CD8-positive, alpha-beta memory T cell (primary cell): ENCODE results near the gene KRTAP24-1. TPM values are rescaled to one million over a fixed set of nuclear protein-coding genes. Genes with fewer than 3 reads are reported as not detected.

Source experiments
- CTCF ChIA-PET: fragments of 350-600 bp; sonication (Branson Sonifier 250); formaldehyde crosslinking; loops from one replicate; lab custom pipeline; 2021; ENCODE audit warnings: antibody characterized with exemption; lab: Charles Lee
- POLR2A ChIA-PET: fragments of 350-600 bp; sonication (Branson Sonifier 250); formaldehyde crosslinking; loops from one replicate; lab custom pipeline; 2021; ENCODE audit warnings: antibody characterized with exemption; lab: Charles Lee
- DNase-seq, 5 donors: peaks; one replicate each; pipeline versions ENCODE4 v3.0.0 to v3.0.0-alpha.2; 2020 to 2022; ENCODE audit warnings: mixed read lengths in 1 of 5
- H3K27ac ChIP-seq: one replicate; pipeline ENCODE4 v1.7.0; 2013; ENCODE audit warnings: low read depth, mild to moderate bottlenecking, low read length, moderate library complexity
- H3K27me3 ChIP-seq: 2 replicates; pipeline ENCODE4 v1.7.0; 2013; ENCODE audit warnings: low read length, mild to moderate bottlenecking; ENCODE audit not compliant: insufficient read depth, poor library complexity, severe bottlenecking
- H3K36me3 ChIP-seq: 2 replicates; pipeline ENCODE4 v1.7.0; 2013; ENCODE audit warnings: mild to moderate bottlenecking, low read length, moderate library complexity; ENCODE audit not compliant: insufficient read depth
- H3K4me1 ChIP-seq: 2 replicates; pipeline ENCODE4 v1.7.0; 2013; ENCODE audit warnings: mild to moderate bottlenecking, low read length, moderate library complexity; ENCODE audit not compliant: insufficient read depth
- H3K4me3 ChIP-seq: 2 replicates; pipeline ENCODE4 v1.7.0; 2013; ENCODE audit warnings: mild to moderate bottlenecking, low read length
- H3K9me3 ChIP-seq: 2 replicates; pipeline ENCODE4 v1.7.0; 2013; ENCODE audit warnings: mild to moderate bottlenecking, low read length
- H3K27ac Mint-ChIP-seq, 8 donors: one replicate each; pipeline ENCODE4 v1.8.0; 2020 to 2021; ENCODE audit warnings: mixed read lengths in 8 of 8, mild to moderate bottlenecking in 6 of 8, inconsistent platforms in 3 of 8, moderate library complexity in 3 of 8
- H3K27me3 Mint-ChIP-seq, 2 donors: one replicate each; pipeline ENCODE4 v1.8.0; 2020 to 2021; ENCODE audit warnings: mixed read lengths in 2 of 2, mild to moderate bottlenecking in 1 of 2, moderate library complexity in 1 of 2
- H3K36me3 Mint-ChIP-seq, 3 donors: one replicate each; pipeline ENCODE4 v1.8.0; 2020 to 2021; ENCODE audit warnings: mixed read lengths in 3 of 3, inconsistent platforms in 1 of 3, mild to moderate bottlenecking in 1 of 3
- H3K4me1 Mint-ChIP-seq, 3 donors: one replicate each; pipeline ENCODE4 v1.8.0; 2020 to 2021; ENCODE audit warnings: mixed read lengths in 3 of 3, inconsistent platforms in 1 of 3, mild to moderate bottlenecking in 1 of 3
- H3K4me3 Mint-ChIP-seq, 7 donors: one replicate each; pipeline ENCODE4 v1.8.0; 2020 to 2021; ENCODE audit warnings: mixed read lengths in 7 of 7, mild to moderate bottlenecking in 6 of 7, moderate library complexity in 4 of 7, inconsistent platforms in 2 of 7
- H3K9me3 Mint-ChIP-seq, 5 donors: one replicate each; pipeline ENCODE4 v1.8.0; 2020 to 2022; ENCODE audit warnings: mixed read lengths in 5 of 5, mild to moderate bottlenecking in 3 of 5, moderate library complexity in 2 of 5, inconsistent platforms in 1 of 5
- polyA plus RNA-seq: library from polyadenylated mRNA; unstranded; fragments of 300-500 nt; fragmentation: Illumina TruSeq; gene quantifications from one replicate; pipeline ENCODE4 v1.2.3, GENCODE V29; 2021
- total RNA-seq, 2 experiments: library from RNA; stranded (reverse); gene quantifications; one replicate each; pipeline ENCODE4 v1.2.3, GENCODE V29; 2021

The KRTAP24-1 gene, protein sequence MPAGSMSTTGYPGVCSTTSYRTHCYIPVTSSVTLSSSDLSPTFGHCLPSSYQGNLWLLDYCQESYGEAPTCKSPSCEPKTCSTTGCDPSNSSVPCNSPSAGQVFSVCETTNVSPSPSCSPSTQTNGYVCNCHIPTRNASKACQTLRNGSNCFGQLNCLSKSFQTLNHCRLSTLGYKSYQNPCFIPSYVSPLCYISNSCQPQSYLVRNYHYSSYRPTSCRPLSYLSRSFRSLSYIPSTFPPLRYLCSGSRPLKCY
- total RNA-seq, result not detected
- not detected for polyA plus RNA-seq

DNA sequence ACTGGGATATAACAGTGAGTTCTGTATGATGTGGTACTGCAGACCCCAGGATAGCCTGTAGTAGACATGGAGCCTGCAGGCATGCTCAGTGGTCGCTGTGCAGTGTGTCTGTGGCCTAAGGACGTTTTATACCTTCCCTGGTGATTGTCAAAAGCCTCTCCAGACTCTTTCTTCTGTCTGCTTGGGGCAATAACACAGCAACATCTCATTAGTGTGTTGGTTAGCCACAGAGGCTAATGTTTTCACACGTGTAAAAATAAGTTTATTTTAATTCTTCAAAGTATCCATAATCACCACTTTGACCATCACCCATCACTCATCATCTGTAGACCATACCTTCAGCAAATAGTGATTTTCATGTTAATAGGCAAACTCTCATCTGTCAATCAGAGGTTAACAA, at the start of gene KRTAP24-1:
KRTAP24-1 (minus strand) TSS at position 101 of the 400 bp plus-strand sequence; CDS start at position 83, 18 bp downstream.
- Mint-ChIP-seq H3K9me3 (peaks cover 0 to 2% (median 0%) of the 10 kb centered on the region in 5 donors), H3K4me3 (no peak within 1 kb of the TSS), H3K4me1 (no peaks in the 10 kb centered on the region), H3K36me3 (no peaks in the 10 kb centered on the region), H3K27me3 (no peaks in the 10 kb centered on the region), H3K27ac (peak within 1 kb of the TSS in 1 of 8 donors; percentile 78)
- DNase-seq, result no peak
- Histone ChIP-seq H3K4me1 (no peaks in the 10 kb centered on the region), H3K9me3 (no peaks in the 10 kb centered on the region), H3K27ac (no peak within 1 kb of the TSS), H3K4me3 (no peak within 1 kb of the TSS), H3K27me3 (no peaks in the 10 kb centered on the region), H3K36me3 (no peaks in the 10 kb centered on the region)
- POLR2A ChIA-PET, result no interaction called here
- CTCF ChIA-PET, result no interaction called here

DNA sequence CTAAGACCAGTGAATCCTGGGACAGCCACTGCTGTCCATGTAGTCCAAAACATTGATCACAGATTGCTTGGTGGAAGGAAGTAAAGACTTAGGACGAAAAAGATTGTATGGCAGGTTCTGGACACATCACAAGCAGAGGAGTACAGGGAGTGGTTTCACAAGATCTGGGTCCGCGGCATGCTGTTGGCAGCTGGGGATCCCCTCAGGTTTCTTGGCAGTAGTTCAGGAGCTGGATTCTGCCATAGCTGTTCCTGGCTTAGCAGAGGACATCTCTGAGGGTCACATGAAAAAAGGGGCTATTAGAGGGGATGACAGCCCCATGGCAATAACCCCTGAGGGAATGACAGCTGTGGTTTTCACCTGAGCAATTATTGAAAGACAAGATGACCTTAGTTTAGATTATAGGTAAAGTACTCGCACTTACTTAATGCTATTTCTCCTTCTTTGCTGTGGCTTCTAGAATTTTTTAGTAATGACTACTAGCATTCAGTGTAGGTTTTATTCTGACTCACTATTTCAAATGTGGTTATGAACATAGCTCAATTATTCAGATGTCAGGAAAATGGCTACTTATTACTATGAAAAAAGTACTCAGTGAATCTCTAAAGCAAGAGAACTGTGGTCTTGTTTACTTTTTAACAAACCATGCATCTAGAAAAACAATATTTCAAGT, 46.6 kb upstream of the KRTAP24-1 start:
- CTCF ChIA-PET, result no interaction called here
- POLR2A ChIA-PET, result no interaction called here
- H3K4me3 Mint-ChIP-seq, result no peak overlapping the region

GRCh38 chr21:30326390-30326789, 43.6 kb upstream of the KRTAP24-1 start:
- Mint-ChIP-seq H3K27ac (no peak overlapping the region), H3K27me3 (no peaks in the 10 kb centered on the region), H3K9me3 (peaks cover 3 to 20% (median 10%) of the 10 kb centered on the region in 5 donors), H3K4me3 (no peak overlapping the region), H3K36me3 (no peaks in the 10 kb centered on the region), H3K4me1 (no peaks in the 10 kb centered on the region)
- POLR2A ChIA-PET, result no interaction called here
- Histone ChIP-seq H3K27me3 (no peaks in the 10 kb centered on the region), H3K27ac (no peak overlapping the region), H3K9me3 (no peaks in the 10 kb centered on the region), H3K4me3 (no peak overlapping the region), H3K36me3 (no peaks in the 10 kb centered on the region), H3K4me1 (no peaks in the 10 kb centered on the region)
- DNase-seq, result no peak
- CTCF ChIA-PET, result no interaction called here

More for the DNA sequence above, 46.6 kb upstream of the KRTAP24-1 start:
- DNase-seq, result no peak
- H3K36me3 ChIP-seq, result no peaks in the 10 kb centered on the region
- no peaks in the 10 kb centered on the region for H3K36me3 Mint-ChIP-seq
- H3K4me1 ChIP-seq, result no peaks in the 10 kb centered on the region
- H3K27ac ChIP-seq, result no peak overlapping the region
- no peaks in the 10 kb centered on the region for H3K27me3 Mint-ChIP-seq
- no peaks in the 10 kb centered on the region for H3K27me3 ChIP-seq
- no peaks in the 10 kb centered on the region for H3K9me3 ChIP-seq
- no peak overlapping the region for H3K27ac Mint-ChIP-seq
- H3K4me1 Mint-ChIP-seq, result no peaks in the 10 kb centered on the region
- H3K4me3 ChIP-seq, result no peak overlapping the region
- H3K9me3 Mint-ChIP-seq, result peaks cover 3 to 15% (median 9%) of the 10 kb centered on the region in 5 donors

GRCh38 chr21:30320215-30320614, 37.5 kb upstream of the KRTAP24-1 start, which contains the start of gene KRTAP26-1:
KRTAP26-1 (minus strand) TSS chr21:30320315; CDS start chr21:30320035, 280 bp downstream.
- no peaks in the 10 kb centered on the region for H3K4me1 ChIP-seq
- Mint-ChIP-seq H3K27me3 (no peaks in the 10 kb centered on the region), H3K9me3 (peaks cover 2 to 16% (median 8%) of the 10 kb centered on the region in 5 donors), H3K36me3 (no peaks in the 10 kb centered on the region), H3K4me1 (no peaks in the 10 kb centered on the region), H3K27ac (no peak within 1 kb of the TSS), H3K4me3 (peak within 1 kb of the TSS in 1 of 7 donors; percentile 23)
- no peaks in the 10 kb centered on the region for H3K9me3 ChIP-seq
- H3K4me3 ChIP-seq, result no peak within 1 kb of the TSS
- CTCF ChIA-PET, result no interaction called here
- no peak within 1 kb of the TSS for H3K27ac ChIP-seq
- no peaks in the 10 kb centered on the region for H3K27me3 ChIP-seq
- no peak for DNase-seq
- no peaks in the 10 kb centered on the region for H3K36me3 ChIP-seq
- POLR2A ChIA-PET, result no interaction called here

DNA sequence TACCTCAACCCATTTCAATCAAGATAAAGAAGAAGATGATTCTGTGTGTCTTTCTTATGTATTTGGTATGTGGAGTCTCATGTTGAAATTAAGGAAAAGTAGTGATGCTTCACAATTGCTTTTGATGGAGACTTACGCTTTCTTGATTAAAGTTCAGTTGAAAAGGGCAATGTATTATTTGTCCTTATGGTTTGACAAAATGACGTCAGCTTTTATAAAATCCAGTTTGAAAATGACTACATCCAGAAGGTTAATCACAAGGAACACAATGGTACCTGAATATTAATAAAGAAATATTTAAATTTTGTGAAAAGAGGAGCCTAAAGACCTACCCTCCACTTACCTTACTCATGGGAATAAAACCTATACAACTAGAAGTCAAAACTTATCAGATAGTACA, 33.0 kb upstream of the KRTAP24-1 start:
- no peaks in the 10 kb centered on the region for H3K27me3 Mint-ChIP-seq
- H3K36me3 Mint-ChIP-seq, result no peaks in the 10 kb centered on the region
- no peak overlapping the region for H3K27ac Mint-ChIP-seq
- ChIA-PET POLR2A (no interaction called here), CTCF (no interaction called here)
- no peaks in the 10 kb centered on the region for H3K27me3 ChIP-seq
- no peak overlapping the region for H3K4me3 Mint-ChIP-seq
- H3K4me1 Mint-ChIP-seq, result no peaks in the 10 kb centered on the region
- H3K4me1 ChIP-seq, result no peaks in the 10 kb centered on the region
- H3K4me3 ChIP-seq, result no peak overlapping the region
- DNase-seq, result no peak
- no peaks in the 10 kb centered on the region for H3K36me3 ChIP-seq
- no peaks in the 10 kb centered on the region for H3K9me3 ChIP-seq
- H3K9me3 Mint-ChIP-seq, result peaks cover 2 to 9% (median 4%) of the 10 kb centered on the region in 5 donors
- H3K27ac ChIP-seq, result no peak overlapping the region

DNA sequence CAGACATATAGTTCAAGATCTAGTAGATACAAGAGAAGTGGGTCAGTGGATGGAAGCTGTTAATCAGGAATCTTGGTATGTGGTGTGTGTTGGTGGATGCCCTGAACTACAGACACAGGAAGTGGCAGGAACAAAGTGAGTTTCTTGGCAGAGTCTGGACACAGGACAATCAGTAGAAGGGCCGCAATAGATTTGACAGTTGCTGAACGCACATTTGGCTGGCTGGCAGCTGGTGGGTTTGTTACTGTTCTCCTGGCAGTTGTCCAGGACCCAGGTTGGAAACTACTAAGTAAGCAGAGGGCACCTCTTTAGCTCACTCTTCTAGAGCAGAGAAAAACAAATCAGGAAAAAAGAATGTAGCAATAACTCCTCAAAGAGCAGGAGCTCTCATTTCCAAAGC, 24.1 kb upstream of the KRTAP24-1 start:
- no peak overlapping the region for H3K27ac Mint-ChIP-seq
- H3K36me3 ChIP-seq, result no peaks in the 10 kb centered on the region
- no peaks in the 10 kb centered on the region for H3K27me3 ChIP-seq
- POLR2A ChIA-PET, result no interaction called here
- H3K4me3 ChIP-seq, result no peak overlapping the region
- H3K4me1 ChIP-seq, result no peaks in the 10 kb centered on the region
- no peak overlapping the region for H3K27ac ChIP-seq
- peaks cover 0 to 6% (median 3%) of the 10 kb centered on the region in 5 donors for H3K9me3 Mint-ChIP-seq
- no peaks in the 10 kb centered on the region for H3K27me3 Mint-ChIP-seq
- no peaks in the 10 kb centered on the region for H3K9me3 ChIP-seq
- no peak overlapping the region for H3K4me3 Mint-ChIP-seq
- DNase-seq, result no peak
- no peaks in the 10 kb centered on the region for H3K4me1 Mint-ChIP-seq
- CTCF ChIA-PET, result interaction anchor here (0.9 kb wide), 1 partner anchor 10 kb away, joined by 3 read pairs; no protein-coding TSS in a partner anchor
- no peaks in the 10 kb centered on the region for H3K36me3 Mint-ChIP-seq

DNA sequence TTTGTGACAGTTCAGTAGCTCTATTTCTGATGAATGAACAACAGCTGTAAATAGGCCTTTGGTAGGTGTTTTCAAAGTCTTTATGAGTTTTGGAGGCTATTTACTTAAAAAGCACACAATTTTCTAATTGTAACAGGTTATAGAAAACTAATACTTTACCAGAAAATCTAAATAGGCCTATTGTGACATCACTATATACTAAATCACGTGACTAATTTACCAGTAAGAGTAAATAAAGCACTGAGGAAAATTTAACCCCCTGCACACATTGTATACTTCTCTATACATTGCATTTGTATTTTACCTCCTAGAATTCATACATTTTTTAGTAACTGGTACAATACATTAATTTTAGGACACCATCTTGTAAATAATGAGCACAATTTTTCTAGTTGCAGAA, 22.4 kb upstream of the KRTAP24-1 start:
- no peak overlapping the region for H3K27ac Mint-ChIP-seq
- H3K4me3 ChIP-seq, result no peak overlapping the region
- H3K27me3 ChIP-seq, result no peaks in the 10 kb centered on the region
- H3K27me3 Mint-ChIP-seq, result no peaks in the 10 kb centered on the region
- H3K9me3 Mint-ChIP-seq, result peaks cover 4 to 15% (median 6%) of the 10 kb centered on the region in 5 donors
- H3K36me3 Mint-ChIP-seq, result no peaks in the 10 kb centered on the region
- POLR2A ChIA-PET, result no interaction called here
- no peaks in the 10 kb centered on the region for H3K4me1 Mint-ChIP-seq
- H3K36me3 ChIP-seq, result no peaks in the 10 kb centered on the region
- no peak overlapping the region for H3K27ac ChIP-seq
- H3K4me3 Mint-ChIP-seq, result no peak overlapping the region
- no peak for DNase-seq
- CTCF ChIA-PET, result no interaction called here
- H3K9me3 ChIP-seq, result no peaks in the 10 kb centered on the region
- no peaks in the 10 kb centered on the region for H3K4me1 ChIP-seq

- Histone ChIP-seq H3K27me3 (no peaks in the 10 kb centered on the region), H3K9me3 (no peaks in the 10 kb centered on the region), H3K4me1 (no peaks in the 10 kb centered on the region), H3K27ac (no peak within 1 kb of the TSS), H3K36me3 (no peaks in the 10 kb centered on the region), H3K4me3 (no peak within 1 kb of the TSS)
- CTCF ChIA-PET, result no interaction called here
- Mint-ChIP-seq H3K4me1 (no peaks in the 10 kb centered on the region), H3K4me3 (no peak within 1 kb of the TSS), H3K9me3 (peaks cover 0 to 4% (median 0%) of the 10 kb centered on the region in 5 donors), H3K36me3 (no peaks in the 10 kb centered on the region), H3K27me3 (no peaks in the 10 kb centered on the region), H3K27ac (no peak within 1 kb of the TSS)
- POLR2A ChIA-PET, result no interaction called here
- no peak for DNase-seq
These were observed 6.5 kb upstream of the KRTAP24-1 start, which contains the start of gene KRTAP25-1 for GRCh38 chr21:30289215-30289614. KRTAP25-1 (minus strand) TSS chr21:30289514; CDS start chr21:30289490, 24 bp downstream.
